HCT116 (cell line): Measurements from ENCODE around the gene FER. TPM values are rescaled to one million over a fixed set of nuclear protein-coding genes. Genes with fewer than 3 reads are reported as not detected.
"Not testable (repeated sequence)": the region's sequence is repeated elsewhere in the genome, so short reads cannot be mapped to it uniquely, and the experiment has no call there.

ENCODE experiments used
- ATAC-seq: fragments of 200-7000 bp; cut with Tn5 transposase; 2 replicates; pipeline ENCODE4 v1.9.1; 2020; ENCODE audit warnings: mild to moderate bottlenecking, moderate library complexity
- BruUV-seq: library from RNA; stranded (reverse); fragments of 400-500 nt; replicated peaks from 2 replicates; lab custom pipeline; 2021; lab: Mats Ljungman, UMichigan
- CTCF ChIA-PET: fragments of 300-600 bp; sonication (Branson Sonifier 250); formaldehyde crosslinking; loops from one replicate; lab custom pipeline; 2021; ENCODE audit warnings: antibody characterized with exemption; lab: Charles Lee
- POLR2A ChIA-PET: fragments of 300-600, 350-600 bp; sonication (Branson Sonifier 250); formaldehyde crosslinking; loops from one replicate; lab custom pipeline; 2021; ENCODE audit warnings: antibody characterized with exemption; lab: Charles Lee
- RAD21 ChIA-PET, 2 experiments: fragments of 300-600 bp; sonication (Branson Sonifier 250); formaldehyde crosslinking; loops; one replicate each; lab custom pipeline; 2023; ENCODE audit warnings: low total read pairs in 2 of 2; ENCODE audit not compliant: uncharacterized antibody in 2 of 2, unreplicated experiment in 2 of 2, low non-redundant PET in 1 of 2; lab: Charles Lee
- DNase-seq: peaks from one replicate; pipeline ENCODE4 v3.0.0-alpha.2; 2010; ENCODE audit warnings: low read depth, low spot score
- H2AFZ ChIP-seq: fragments of 200-600 bp; shearing (Covaris generic), sonication (generic); 2 replicates; pipeline ENCODE4 v1.6.1; 2017; ENCODE audit warnings: low read depth, mixed run types, mixed read lengths, antibody characterized with exemption, low read length; ENCODE audit not compliant: poor library complexity, severe bottlenecking
- H3K27ac ChIP-seq: 2 replicates; pipeline ENCODE4 v1.5.1; 2012; ENCODE audit warnings: low read depth, low read length
- H3K27me3 ChIP-seq: fragments of 200-600 bp; sonication (generic); 2 replicates; pipeline ENCODE4 v1.6.1; 2016; ENCODE audit warnings: mixed run types, low read length, mixed read lengths; ENCODE audit not compliant: insufficient read depth
- H3K36me3 ChIP-seq, 2 experiments: fragments of 200-500 bp in 1 of 2; fragments of 200-600 bp in 1 of 2; sonication (Bioruptor generic) in 1 of 2; sonication (generic) in 1 of 2; 2 replicates each; pipeline versions ENCODE4 v1.5.1 to v1.6.1; 2014 to 2016; ENCODE audit warnings: low read length in 2 of 2, inconsistent platforms in 1 of 2, mixed read lengths in 1 of 2, mixed run types in 1 of 2; ENCODE audit not compliant: insufficient read depth in 2 of 2, control insufficient read depth in 1 of 2
- H3K4me1 ChIP-seq, 2 experiments: fragments of 200-600 bp in 1 of 2; sonication (generic) in 1 of 2; 2 replicates each; pipeline versions ENCODE4 v1.5.1 to v1.6.1; 2012 to 2017; ENCODE audit warnings: low read length in 2 of 2, inconsistent platforms in 1 of 2, mild to moderate bottlenecking in 1 of 2, mixed read lengths in 1 of 2, mixed run types in 1 of 2, moderate library complexity in 1 of 2; ENCODE audit not compliant: insufficient read depth in 2 of 2, control insufficient read depth in 1 of 2
- H3K4me2 ChIP-seq: fragments of 200-600 bp; sonication (generic); 2 replicates; pipeline ENCODE4 v1.6.1; 2017; ENCODE audit warnings: mixed run types, low read length, mixed read lengths
- H3K4me3 ChIP-seq, 2 experiments: fragments of 200-600 bp in 1 of 2; sonication (generic) in 1 of 2; replicated peaks in 1 of 2; 2 replicates each; pipeline ENCODE4 v1.5.1; 2011 to 2016; ENCODE audit warnings: low read length in 2 of 2, control low read depth in 1 of 2, low read depth in 1 of 2, mild to moderate bottlenecking in 1 of 2, mixed read lengths in 1 of 2, mixed run types in 1 of 2
- H3K79me2 ChIP-seq: fragments of 200-600 bp; sonication (generic); 2 replicates; pipeline ENCODE4 v1.6.1; 2017; ENCODE audit warnings: mild to moderate bottlenecking, mixed run types, low read length, moderate library complexity, mixed read lengths; ENCODE audit not compliant: insufficient read depth
- H3K9ac ChIP-seq: fragments of 200-600 bp; sonication (generic); 2 replicates; pipeline ENCODE4 v1.6.1; 2016; ENCODE audit warnings: low read length, mixed read lengths
- H3K9me2 ChIP-seq: fragments of 200-600 bp; sonication (generic), shearing (Covaris generic); 2 replicates; pipeline ENCODE4 v1.6.1; 2017; ENCODE audit warnings: mixed run types, mild to moderate bottlenecking, moderate library complexity; ENCODE audit not compliant: insufficient read depth
- H3K9me3 ChIP-seq, 2 experiments: fragments of 200-500 bp in 1 of 2; fragments of 200-600 bp in 1 of 2; sonication (Bioruptor generic) in 1 of 2; sonication (generic) in 1 of 2; 2 replicates each; pipeline ENCODE4 v1.6.1; 2014 to 2017; ENCODE audit warnings: low read length in 2 of 2, mixed read lengths in 2 of 2, inconsistent platforms in 1 of 2, low read depth in 1 of 2, mild to moderate bottlenecking in 1 of 2, mixed run types in 1 of 2, moderate library complexity in 1 of 2; ENCODE audit not compliant: control insufficient read depth in 1 of 2, insufficient read depth in 1 of 2
- H4K20me1 ChIP-seq: fragments of 200-600 bp; sonication (generic), shearing (Covaris generic); 2 replicates; pipeline ENCODE4 v1.6.1; 2017; ENCODE audit warnings: mixed run types, mild to moderate bottlenecking, moderate library complexity; ENCODE audit not compliant: insufficient read depth
- ATF3 ChIP-seq: IDR thresholded peaks from 2 replicates; pipeline ENCODE4 v1.6.1; 2012
- CBX3 ChIP-seq: IDR thresholded peaks from 2 replicates; pipeline ENCODE4 v1.6.1; 2012; ENCODE audit warnings: low read depth
- CEBPB ChIP-seq: IDR thresholded peaks from 2 replicates; pipeline ENCODE4 v1.6.1; 2012; ENCODE audit warnings: low read depth
- EGR1 ChIP-seq: IDR thresholded peaks from 2 replicates; pipeline ENCODE4 v1.6.1; 2012; ENCODE audit warnings: low read depth
- EZH2 ChIP-seq: fragments of 200-600 bp; sonication (generic); IDR thresholded peaks from 2 replicates; pipeline ENCODE4 v1.6.1; 2017; ENCODE audit warnings: antibody characterized with exemption, mixed run types
- MAX ChIP-seq: IDR thresholded peaks from 2 replicates; pipeline ENCODE4 v1.6.1; 2012
- POLR2AphosphoS5 ChIP-seq: IDR thresholded peaks from 2 replicates; pipeline ENCODE4 v1.6.1; 2011; ENCODE audit warnings: mild to moderate bottlenecking, low read depth, low read length, moderate library complexity
- SRF ChIP-seq: IDR thresholded peaks from 2 replicates; pipeline ENCODE4 v1.6.1; 2012; ENCODE audit warnings: low read depth
- YY1 ChIP-seq: IDR thresholded peaks from 2 replicates; pipeline ENCODE4 v1.6.1; 2011; ENCODE audit warnings: low read length, low read depth, moderate library complexity, mild to moderate bottlenecking; ENCODE audit not compliant: insufficient replicate concordance; ENCODE audit errors: extremely low read depth
- ZNF274 ChIP-seq: fragments of 200-500 bp; sonication (Bioruptor generic); IDR thresholded peaks from 2 replicates; pipeline ENCODE4 v1.6.1; 2014; ENCODE audit warnings: mild to moderate bottlenecking, low read depth, low read length, inconsistent platforms
- intact Hi-C: fragments of 100-400 bp; cut with micrococcal nuclease; formaldehyde crosslinking; loops from 2 replicates; pipeline ENCODE4 v1.10.0; 2022
- total RNA-seq: library from RNA; stranded (reverse); gene quantifications from one replicate; pipeline ENCODE4 v1.2.1, GENCODE V29; 2021; ENCODE audit not compliant: unreplicated experiment

FER gene
- total RNA-seq, 1 experiment from 2014 or later, result 32.0 TPM

DNA sequence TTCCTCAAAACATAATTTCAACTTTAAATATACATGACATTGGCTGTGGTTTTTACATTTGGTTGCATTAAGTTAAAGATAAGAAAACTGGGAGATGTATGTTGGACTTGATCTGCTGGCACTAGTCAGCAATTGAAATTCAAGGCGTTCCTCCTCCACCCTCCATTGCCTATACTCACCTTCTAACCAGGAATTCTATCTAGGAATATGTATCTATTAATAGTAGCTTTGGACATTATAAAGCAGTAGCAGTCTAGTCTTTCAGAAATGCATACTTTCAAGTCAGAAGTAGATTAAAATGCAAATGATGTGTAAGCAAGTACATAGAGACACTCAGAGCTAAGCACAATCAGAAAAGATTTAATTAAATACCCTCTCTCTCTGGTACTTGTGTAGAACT lies 24.9 kb downstream of the FER start (continued):
- TF ChIP-seq ZNF274, result no peak
- TF ChIP-seq, all 23 proteins: peak for 0

DNA sequence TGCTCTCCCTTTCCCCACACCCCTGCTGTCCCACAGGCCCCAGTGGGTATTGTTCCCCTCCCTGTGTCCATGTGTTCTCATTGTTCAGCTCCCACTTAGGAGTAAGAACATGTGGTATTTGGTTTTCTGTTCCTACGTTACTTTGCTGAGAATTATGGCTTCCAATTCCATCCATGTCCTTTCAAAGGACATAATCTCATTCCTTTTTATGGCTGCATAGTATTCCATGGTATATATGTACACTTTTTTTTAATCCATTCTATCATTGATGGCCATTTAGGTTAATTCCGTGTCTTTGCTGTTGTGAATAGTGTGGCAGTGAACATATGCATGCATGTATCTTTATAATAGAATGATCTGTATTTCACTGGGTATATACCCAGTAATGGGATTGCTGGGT lies 25.6 kb downstream of the FER start:
- H3K79me2 ChIP-seq, result no peaks in the 10 kb centered on the region; the same call in 1 of the 2 replicates
- H3K9me2 ChIP-seq, result no peaks in the 10 kb centered on the region
- ChIA-PET CTCF (no interaction called here), POLR2A (no interaction called here), RAD21 (no interaction called here)
- no peak overlapping the region for H2AFZ ChIP-seq
- no peak overlapping the region for H3K4me2 ChIP-seq
- no peak overlapping the region for H3K9ac ChIP-seq
- no peak for TF ChIP-seq MAX
- TF ChIP-seq EGR1, result no peak
- no peak for TF ChIP-seq SRF
- no peak for TF ChIP-seq YY1
- no peak for TF ChIP-seq POLR2AphosphoS5
- TF ChIP-seq EZH2, result no peak
- no peak for TF ChIP-seq CEBPB
- TF ChIP-seq ATF3, result no peak
- TF ChIP-seq CBX3, result no peak
- TF ChIP-seq ZNF274, result no peak
- H3K36me3 ChIP-seq, result no peaks in the 10 kb centered on the region
- H3K4me3 ChIP-seq, result no peak overlapping the region
- H3K4me1 ChIP-seq, result no peaks in the 10 kb centered on the region
- no peaks in the 10 kb centered on the region for H3K27me3 ChIP-seq
- BruUV-seq, result no TSS peak
- intact Hi-C loops, result no loop called here
- no peaks in the 10 kb centered on the region for H3K9me3 ChIP-seq
- no peak for DNase-seq
- no peak overlapping the region for H3K27ac ChIP-seq
- no peak for ATAC-seq
- no peaks in the 10 kb centered on the region for H4K20me1 ChIP-seq

DNA sequence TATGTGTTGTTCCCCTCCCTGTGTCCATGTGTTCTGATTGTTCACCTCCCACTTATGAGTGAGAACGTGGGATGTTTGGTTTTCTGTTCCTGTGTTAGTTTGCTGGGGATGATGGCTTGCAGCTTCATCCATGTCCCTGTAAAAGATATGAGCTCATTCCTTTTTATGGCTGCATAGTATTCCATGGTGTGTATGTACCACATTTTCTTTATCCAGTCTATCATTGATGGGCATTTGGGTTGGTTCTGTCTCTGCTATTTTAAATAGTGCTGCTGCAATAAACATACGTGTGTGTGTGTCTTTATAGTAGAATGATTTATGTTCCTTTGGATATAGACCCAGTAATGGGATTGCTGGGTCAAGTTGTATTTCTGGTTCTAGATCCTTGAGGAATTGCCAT lies 26.4 kb downstream of the FER start:
- H3K9me3 ChIP-seq, H3K9ac ChIP-seq, H4K20me1 ChIP-seq, H2AFZ ChIP-seq, ATAC-seq, H3K27me3 ChIP-seq, H3K27ac ChIP-seq, H3K4me3 ChIP-seq, H3K36me3 ChIP-seq, CTCF ChIA-PET, intact Hi-C loops, RAD21 ChIA-PET, H3K4me2 ChIP-seq, POLR2A ChIA-PET, H3K79me2 ChIP-seq, H3K4me1 ChIP-seq, DNase-seq, H3K9me2 ChIP-seq, BruUV-seq: not testable (repeated sequence)

- H3K79me2 ChIP-seq, H3K36me3 ChIP-seq, intact Hi-C loops, H3K9me2 ChIP-seq, H3K9ac ChIP-seq, H3K4me3 ChIP-seq, H3K4me2 ChIP-seq, H4K20me1 ChIP-seq, H2AFZ ChIP-seq, DNase-seq, H3K9me3 ChIP-seq, H3K27ac ChIP-seq, POLR2A ChIA-PET, H3K27me3 ChIP-seq, ATAC-seq, RAD21 ChIA-PET, H3K4me1 ChIP-seq, BruUV-seq, CTCF ChIA-PET: not testable (repeated sequence)
These were observed 29.9 kb downstream of the FER start for GRCh38 chr5:108777582-108777981.
